GM19099 (cell line): ENCODE measurements around the gene USP17L18.
"Not testable (repeated sequence)": the region's sequence is repeated elsewhere in the genome, so short reads cannot be mapped to it uniquely, and the experiment has no call there.

Experiments used
- POLR2A ChIP-seq: IDR thresholded peaks from 3 replicates; pipeline ENCODE4 v1.6.1; 2011; ENCODE audit warnings: low read depth; ENCODE audit not compliant: insufficient read length; ENCODE audit errors: extremely low read depth

Gene USP17L18, protein sequence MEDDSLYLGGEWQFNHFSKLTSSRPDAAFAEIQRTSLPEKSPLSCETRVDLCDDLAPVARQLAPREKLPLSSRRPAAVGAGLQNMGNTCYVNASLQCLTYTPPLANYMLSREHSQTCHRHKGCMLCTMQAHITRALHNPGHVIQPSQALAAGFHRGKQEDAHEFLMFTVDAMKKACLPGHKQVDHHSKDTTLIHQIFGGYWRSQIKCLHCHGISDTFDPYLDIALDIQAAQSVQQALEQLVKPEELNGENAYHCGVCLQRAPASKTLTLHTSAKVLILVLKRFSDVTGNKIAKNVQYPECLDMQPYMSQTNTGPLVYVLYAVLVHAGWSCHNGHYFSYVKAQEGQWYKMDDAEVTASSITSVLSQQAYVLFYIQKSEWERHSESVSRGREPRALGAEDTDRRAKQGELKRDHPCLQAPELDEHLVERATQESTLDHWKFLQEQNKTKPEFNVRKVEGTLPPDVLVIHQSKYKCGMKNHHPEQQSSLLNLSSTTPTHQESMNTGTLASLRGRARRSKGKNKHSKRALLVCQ

DNA sequence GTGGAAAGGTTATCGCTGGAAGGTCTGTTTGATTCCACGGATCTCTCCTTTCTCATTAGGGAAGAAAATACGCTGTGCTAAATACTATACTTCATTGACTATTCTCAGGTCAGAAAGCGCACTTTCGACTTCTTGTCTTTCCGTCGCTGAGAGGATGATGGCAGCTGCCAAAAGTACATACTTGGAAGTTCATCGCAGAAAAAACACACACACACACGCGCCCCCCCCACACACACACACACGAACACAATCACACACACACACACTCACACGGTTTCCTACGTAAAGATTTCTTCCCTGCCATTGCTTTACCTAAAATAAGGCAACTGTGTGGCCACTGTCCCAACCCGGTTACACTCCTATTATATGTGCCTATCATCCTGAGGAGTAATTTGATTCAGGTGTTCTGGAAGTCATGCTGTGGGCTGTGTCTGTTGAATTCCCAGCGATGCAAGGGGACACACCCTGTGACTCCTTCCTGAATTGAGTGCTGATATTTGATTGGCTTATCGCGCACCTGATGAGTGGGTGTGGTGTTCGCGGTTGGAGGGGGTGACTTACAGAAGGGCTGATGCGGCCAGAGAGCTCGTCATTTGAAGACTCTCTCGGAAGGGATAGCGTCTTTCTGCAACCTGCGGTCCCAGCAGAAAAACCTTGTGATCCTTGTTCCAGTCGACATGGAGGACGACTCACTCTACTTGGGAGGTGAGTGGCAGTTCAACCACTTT, at the start of gene USP17L18:
TSS of gene USP17L18 (plus strand) at position 678 of the 728 bp plus-strand sequence. CDS start at position 678, 0 bp downstream.
- TF ChIP-seq POLR2A = not testable (repeated sequence)

DNA sequence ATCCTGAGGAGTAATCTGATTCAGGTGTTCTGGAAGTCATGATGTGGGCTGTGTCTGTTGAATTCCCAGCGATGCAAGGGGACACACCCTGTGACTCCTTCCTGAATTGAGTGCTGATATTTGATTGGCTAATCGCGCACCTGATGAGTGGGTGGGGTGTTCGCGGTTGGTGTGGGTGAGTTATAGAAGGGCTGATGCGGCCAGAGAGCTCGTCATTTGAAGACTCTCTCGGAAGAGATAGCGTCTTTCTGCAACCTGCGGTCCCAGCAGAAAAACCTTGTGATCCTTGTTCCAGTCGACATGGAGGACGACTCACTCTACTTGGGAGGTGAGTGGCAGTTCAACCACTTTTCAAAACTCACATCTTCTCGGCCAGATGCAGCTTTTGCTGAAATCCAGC, 38.1 kb upstream of the USP17L18 start, which contains the start of gene USP17L10:
TSS of gene USP17L10 (plus strand) at position 301 of the 400 bp plus-strand sequence. CDS start at position 301, 0 bp downstream.
- not testable (repeated sequence) for TF ChIP-seq POLR2A

DNA sequence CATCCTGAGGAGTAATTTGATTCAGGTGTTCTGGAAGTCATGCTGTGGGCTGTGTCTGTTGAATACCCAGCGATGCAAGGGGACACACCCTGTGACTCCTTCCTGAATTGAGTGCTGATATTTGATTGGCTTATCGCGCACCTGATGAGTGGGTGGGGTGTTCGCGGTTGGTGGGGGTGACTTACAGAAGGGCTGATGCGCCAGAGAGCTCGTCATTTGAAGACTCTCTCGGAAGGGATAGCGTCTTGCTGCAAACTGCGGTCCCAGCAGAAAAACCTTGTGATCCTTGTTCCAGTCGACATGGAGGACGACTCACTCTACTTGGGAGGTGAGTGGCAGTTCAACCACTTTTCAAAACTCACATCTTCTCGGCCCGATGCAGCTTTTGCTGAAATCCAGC, 33.3 kb upstream of the USP17L18 start, which contains the start of gene USP17L11:
TSS of gene USP17L11 (plus strand) at position 301 of the 400 bp plus-strand sequence. CDS start at position 301, 0 bp downstream.
- TF ChIP-seq POLR2A = not testable (repeated sequence)

DNA sequence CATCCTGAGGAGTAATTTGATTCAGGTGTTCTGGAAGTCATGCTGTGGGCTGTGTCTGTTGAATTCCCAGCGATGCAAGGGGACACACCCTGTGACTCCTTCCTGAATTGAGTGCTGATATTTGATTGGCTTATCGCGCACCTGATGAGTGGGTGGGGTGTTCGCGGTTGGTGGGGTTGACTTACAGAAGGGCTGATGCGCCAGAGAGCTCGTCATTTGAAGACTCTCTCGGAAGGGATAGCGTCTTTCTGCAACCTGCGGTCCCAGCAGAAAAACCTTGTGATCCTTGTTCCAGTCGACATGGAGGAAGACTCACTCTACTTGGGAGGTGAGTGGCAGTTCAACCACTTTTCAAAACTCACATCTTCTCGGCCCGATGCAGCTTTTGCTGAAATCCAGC, 28.6 kb upstream of the USP17L18 start, which contains the start of gene USP17L12:
TSS of gene USP17L12 (plus strand) at position 301 of the 400 bp plus-strand sequence. CDS start at position 301, 0 bp downstream.
- TF ChIP-seq POLR2A = not testable (repeated sequence)

DNA sequence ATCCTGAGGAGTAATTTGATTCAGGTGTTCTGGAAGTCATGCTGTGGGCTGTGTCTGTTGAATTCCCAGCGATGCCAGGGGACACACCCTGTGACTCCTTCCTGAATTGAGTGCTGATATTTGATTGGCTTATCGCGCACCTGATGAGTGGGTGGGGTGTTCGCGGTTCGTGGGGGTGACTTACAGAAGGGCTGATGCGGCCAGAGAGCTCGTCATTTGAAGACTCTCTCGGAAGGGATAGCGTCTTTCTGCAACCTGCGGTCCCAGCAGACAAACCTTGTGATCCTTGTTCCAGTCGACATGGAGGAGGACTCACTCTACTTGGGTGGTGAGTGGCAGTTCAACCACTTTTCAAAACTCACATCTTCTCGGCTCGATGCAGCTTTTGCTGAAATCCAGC, 23.8 kb upstream of the USP17L18 start, which contains the start of gene USP17L13:
TSS of gene USP17L13 (plus strand) at position 301 of the 400 bp plus-strand sequence. CDS start at position 301, 0 bp downstream.
- not testable (repeated sequence) for TF ChIP-seq POLR2A

DNA sequence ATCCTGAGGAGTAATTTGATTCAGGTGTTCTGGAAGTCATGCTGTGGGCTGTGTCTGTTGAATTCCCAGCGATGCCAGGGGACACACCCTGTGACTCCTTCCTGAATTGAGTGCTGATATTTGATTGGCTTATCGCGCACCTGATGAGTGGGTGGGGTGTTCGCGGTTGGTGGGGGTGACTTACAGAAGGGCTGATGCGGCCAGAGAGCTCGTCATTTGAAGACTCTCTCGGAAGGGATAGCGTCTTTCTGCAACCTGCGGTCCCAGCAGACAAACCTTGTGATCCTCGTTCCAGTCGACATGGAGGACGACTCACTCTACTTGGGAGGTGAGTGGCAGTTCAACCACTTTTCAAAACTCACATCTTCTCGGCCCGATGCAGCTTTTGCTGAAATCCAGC, 14.3 kb upstream of the USP17L18 start, which contains the start of gene USP17L15:
TSS of gene USP17L15 (plus strand) at position 301 of the 400 bp plus-strand sequence. CDS start at position 301, 0 bp downstream.
- not testable (repeated sequence) for TF ChIP-seq POLR2A

DNA sequence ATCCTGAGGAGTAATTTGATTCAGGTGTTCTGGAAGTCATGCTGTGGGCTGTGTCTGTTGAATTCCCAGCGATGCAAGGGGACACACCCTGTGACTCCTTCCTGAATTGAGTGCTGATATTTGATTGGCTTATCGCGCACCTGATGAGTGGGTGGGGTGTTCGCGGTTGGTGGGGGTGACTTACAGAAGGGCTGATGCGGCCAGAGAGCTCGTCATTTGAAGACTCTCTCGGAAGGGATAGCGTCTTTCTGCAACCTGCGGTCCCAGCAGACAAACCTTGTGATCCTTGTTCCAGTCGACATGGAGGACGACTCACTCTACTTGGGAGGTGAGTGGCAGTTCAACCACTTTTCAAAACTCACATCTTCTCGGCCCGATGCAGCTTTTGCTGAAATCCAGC, 4.9 kb upstream of the USP17L18 start, which contains the start of gene USP17L17:
TSS of gene USP17L17 (plus strand) at position 301 of the 400 bp plus-strand sequence. CDS start at position 301, 0 bp downstream.
- not testable (repeated sequence) for TF ChIP-seq POLR2A

DNA sequence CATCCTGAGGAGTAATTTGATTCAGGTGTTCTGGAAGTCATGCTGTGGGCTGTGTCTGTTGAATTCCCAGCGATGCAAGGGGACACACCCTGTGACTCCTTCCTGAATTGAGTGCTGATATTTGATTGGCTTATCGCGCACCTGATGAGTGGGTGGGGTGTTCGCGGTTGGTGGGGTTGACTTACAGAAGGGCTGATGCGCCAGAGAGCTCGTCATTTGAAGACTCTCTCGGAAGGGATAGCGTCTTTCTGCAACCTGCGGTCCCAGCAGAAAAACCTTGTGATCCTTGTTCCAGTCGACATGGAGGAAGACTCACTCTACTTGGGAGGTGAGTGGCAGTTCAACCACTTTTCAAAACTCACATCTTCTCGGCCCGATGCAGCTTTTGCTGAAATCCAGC, 4.6 kb downstream of the USP17L18 start, which contains the start of gene USP17L19:
TSS of gene USP17L19 (plus strand) at position 301 of the 400 bp plus-strand sequence. CDS start at position 301, 0 bp downstream.
- TF ChIP-seq POLR2A = not testable (repeated sequence)

DNA sequence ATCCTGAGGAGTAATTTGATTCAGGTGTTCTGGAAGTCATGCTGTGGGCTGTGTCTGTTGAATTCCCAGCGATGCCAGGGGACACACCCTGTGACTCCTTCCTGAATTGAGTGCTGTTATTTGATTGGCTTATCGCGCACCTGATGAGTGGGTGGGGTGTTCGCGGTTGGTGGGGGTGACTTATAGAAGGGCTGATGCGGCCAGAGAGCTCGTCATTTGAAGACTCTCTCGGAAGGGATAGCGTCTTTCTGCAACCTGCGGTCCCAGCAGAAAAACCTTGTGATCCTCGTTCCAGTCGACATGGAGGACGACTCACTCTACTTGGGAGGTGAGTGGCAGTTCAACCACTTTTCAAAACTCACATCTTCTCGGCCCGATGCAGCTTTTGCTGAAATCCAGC, 9.4 kb downstream of the USP17L18 start, which contains the start of gene USP17L20:
TSS of gene USP17L20 (plus strand) at position 301 of the 400 bp plus-strand sequence. CDS start at position 301, 0 bp downstream.
- TF ChIP-seq POLR2A = not testable (repeated sequence)

DNA sequence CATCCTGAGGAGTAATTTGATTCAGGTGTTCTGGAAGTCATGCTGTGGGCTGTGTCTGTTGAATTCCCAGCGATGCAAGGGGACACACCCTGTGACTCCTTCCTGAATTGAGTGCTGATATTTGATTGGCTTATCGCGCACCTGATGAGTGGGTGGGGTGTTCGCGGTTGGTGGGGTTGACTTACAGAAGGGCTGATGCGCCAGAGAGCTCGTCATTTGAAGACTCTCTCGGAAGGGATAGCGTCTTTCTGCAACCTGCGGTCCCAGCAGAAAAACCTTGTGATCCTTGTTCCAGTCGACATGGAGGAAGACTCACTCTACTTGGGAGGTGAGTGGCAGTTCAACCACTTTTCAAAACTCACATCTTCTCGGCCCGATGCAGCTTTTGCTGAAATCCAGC, 14.1 kb downstream of the USP17L18 start, which contains the start of gene USP17L21:
TSS of gene USP17L21 (plus strand) at position 301 of the 400 bp plus-strand sequence. CDS start at position 301, 0 bp downstream.
- TF ChIP-seq POLR2A = not testable (repeated sequence)

DNA sequence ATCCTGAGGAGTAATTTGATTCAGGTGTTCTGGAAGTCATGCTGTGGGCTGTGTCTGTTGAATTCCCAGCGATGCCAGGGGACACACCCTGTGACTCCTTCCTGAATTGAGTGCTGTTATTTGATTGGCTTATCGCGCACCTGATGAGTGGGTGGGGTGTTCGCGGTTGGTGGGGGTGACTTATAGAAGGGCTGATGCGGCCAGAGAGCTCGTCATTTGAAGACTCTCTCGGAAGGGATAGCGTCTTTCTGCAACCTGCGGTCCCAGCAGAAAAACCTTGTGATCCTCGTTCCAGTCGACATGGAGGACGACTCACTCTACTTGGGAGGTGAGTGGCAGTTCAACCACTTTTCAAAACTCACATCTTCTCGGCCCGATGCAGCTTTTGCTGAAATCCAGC, 18.9 kb downstream of the USP17L18 start, which contains the start of gene USP17L22:
TSS of gene USP17L22 (plus strand) at position 301 of the 400 bp plus-strand sequence. CDS start at position 301, 0 bp downstream.
- not testable (repeated sequence) for TF ChIP-seq POLR2A
